Epithelial cell of esophagus (primary cell): ENCODE measurements around the gene FBXW2.
A peak's percentile ranks its signal among the peaks of the same experiment; 100 is the strongest.

ENCODE experiments used
- DNase-seq: peaks from one replicate; pipeline ENCODE4 v3.0.0; 2010; ENCODE audit warnings: low read depth
- H3K4me3 ChIP-seq: 2 replicates; pipeline ENCODE4 v1.5.1; 2011; ENCODE audit warnings: mild to moderate bottlenecking, low read length, control low read depth
- CTCF ChIP-seq: IDR thresholded peaks from 2 replicates; pipeline ENCODE4 v1.5.1; 2011; ENCODE audit warnings: low read depth, mild to moderate bottlenecking, low read length, control low read depth, inconsistent platforms; ENCODE audit not compliant: insufficient read depth; ENCODE audit errors: missing control alignments

Gene FBXW2

DNA sequence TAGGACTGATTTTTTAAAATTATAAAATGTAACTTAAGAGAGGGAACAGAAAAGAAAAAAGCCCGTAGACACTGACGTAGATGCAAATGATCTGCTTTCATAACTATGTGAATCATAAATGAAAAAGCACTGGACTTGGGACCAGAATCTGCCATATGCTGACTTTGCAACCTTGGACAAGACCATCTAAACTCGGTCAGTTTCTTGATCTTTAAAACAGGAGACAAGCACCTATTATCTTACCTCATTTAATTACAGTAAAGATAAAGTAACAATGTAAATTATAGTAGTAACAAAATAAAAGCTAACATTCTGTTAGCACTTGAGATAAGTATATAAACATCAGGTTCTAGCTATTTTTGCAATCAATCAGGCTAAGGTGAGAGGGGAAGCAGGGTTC lies 20.0 kb downstream of the FBXW2 start:
- no peak for TF ChIP-seq CTCF
- no peak for DNase-seq

DNA sequence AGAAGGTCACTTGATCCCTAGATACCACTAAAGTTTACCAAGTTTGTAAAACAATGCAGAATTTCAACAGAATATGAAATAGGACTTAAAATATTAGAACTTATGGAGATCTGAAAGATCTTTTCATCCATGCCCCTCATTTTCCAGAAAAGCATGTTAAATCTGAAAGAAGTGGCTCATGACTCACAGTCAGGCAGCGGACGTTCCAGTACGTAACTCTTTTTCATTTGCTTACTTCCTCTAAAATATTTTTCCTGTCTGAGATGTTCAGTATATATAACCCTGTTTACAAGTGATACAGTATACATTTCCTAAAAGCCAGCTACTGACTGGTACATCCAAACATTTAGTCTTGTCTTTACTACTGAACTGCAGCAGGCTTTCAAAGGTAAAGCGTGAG lies 22.3 kb downstream of the FBXW2 start:
- no peak for DNase-seq
- H3K4me3 ChIP-seq: no peak overlapping the region
- TF ChIP-seq CTCF: no peak

More for the DNA sequence above, 20.0 kb downstream of the FBXW2 start:
- H3K4me3 ChIP-seq: no peak overlapping the region

DNA sequence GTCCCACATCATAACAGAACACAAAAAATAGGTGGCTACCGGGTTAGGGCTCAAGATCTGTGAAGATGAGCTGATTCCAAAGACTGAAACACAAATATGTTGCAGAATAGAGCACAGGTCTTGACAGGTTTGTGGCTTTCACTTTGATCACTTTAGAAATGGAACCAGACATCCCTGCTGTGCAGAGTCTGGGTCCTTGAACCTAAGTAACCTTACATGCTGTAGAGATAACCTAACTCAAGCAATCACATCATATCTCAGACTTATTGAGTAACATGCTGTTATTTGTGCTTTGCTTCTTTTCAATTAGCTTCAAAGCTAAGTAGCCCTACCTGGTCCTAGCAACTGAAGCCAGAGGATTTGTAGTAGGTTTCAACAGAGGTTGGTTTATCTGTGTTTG lies 24.3 kb downstream of the FBXW2 start:
- H3K4me3 ChIP-seq: no peak overlapping the region
- peak; percentile 55 for DNase-seq
- no peak for TF ChIP-seq CTCF

DNA sequence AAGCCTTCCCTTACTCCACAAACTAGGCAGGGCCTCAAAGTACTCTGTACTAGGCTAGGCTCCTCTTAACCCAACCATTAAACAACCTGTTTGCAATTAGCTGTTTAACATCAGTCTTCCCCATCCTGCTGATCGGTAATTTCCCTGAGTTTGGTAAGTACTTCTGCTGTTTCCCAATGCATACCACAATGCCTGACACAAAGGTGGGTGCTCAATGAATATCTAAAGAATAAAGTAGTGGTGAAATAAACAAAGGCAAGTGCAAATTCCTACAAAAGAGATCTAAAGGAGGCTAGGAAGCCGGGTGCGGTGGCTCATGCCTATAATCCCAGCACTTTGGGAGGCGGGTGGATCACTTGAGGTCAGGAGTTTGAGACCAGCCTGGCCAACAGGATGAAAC lies 25.0 kb downstream of the FBXW2 start:
- no peak for DNase-seq
- TF ChIP-seq CTCF: no peak
- H3K4me3 ChIP-seq: no peak overlapping the region

- DNase-seq: peak; percentile 87
- TF ChIP-seq CTCF: no peak
- H3K4me3 ChIP-seq: no peak overlapping the region
These were observed 25.8 kb downstream of the FBXW2 start for GRCh38 chr9:120767451-120767850.

GRCh38 chr9:120765910-120766425 lies 27.2 kb downstream of the FBXW2 start:
- DNase-seq: no peak
- no peak overlapping the region for H3K4me3 ChIP-seq
- no peak for TF ChIP-seq CTCF

GRCh38 chr9:120764476-120764875 lies 28.7 kb downstream of the FBXW2 start:
- TF ChIP-seq CTCF: no peak
- DNase-seq: no peak

More at GRCh38 chr9:120764476-120764875, 28.7 kb downstream of the FBXW2 start:
- H3K4me3 ChIP-seq: no peak overlapping the region
